ENCODE measurements around the gene C17orf113. TPM values are rescaled to one million over a fixed set of nuclear protein-coding genes. Genes with fewer than 3 reads are reported as not detected.

The C17orf113 gene
- total and polyA plus RNA-seq, 2 of the 4 experiments (the other 2 are of a cell fraction): under 0.01 to 0.03 TPM

GRCh38 chr17:42009170-42009569, 41.2 kb downstream of the C17orf113 start:
- no peak overlapping the region for H2AK9ac ChIP-seq (replicated peaks; ENCODE audit: low read depth, low read length, poor library complexity)
- peak overlapping the region; percentile 44; the same call in 1 of the 2 replicates for H2AK5ac ChIP-seq (ENCODE audit: low read depth, low read length)
- no peak overlapping the region for H2BK15ac ChIP-seq (ENCODE audit: low read depth, low read length)
- no peaks in the 10 kb centered on the region for H3K9me3 ChIP-seq (ENCODE audit: control insufficient read depth, insufficient read depth, low read length)
- WGBS, 2 experiments (ENCODE audit: extremely low coverage in 2 of 2, insufficient read length in 1 of 2): 63% methylated on average over 1 of the region's 4 CpGs; no CpG with 5 or more reads in 1 of the 2 experiments
- H2BK120ac ChIP-seq (ENCODE audit: low read depth, low read length): no peak overlapping the region
- no peak overlapping the region for H3K4ac ChIP-seq (ENCODE audit: low read depth, low read length)
- no peak overlapping the region; a peak in 1 of 4 replicates for H4K8ac ChIP-seq (ENCODE audit: low read depth in 2 of 2, low read length in 2 of 2)
- H3K4me3 ChIP-seq (ENCODE audit: insufficient read depth, low read depth, low read length): no peak overlapping the region
- peaks cover 4% of the 10 kb centered on the region for H3K4me1 ChIP-seq (ENCODE audit: control insufficient read depth, insufficient read depth, low read length)
- no peak overlapping the region for H3K27ac ChIP-seq (ENCODE audit: insufficient read depth, low read length)
- ChIA-PET CTCF (interaction anchor here (0.6 to 1.0 kb wide), 3 partner anchors 8 to 111 kb away, joined by 3 read pairs; partner anchors contain the start of genes DNAJC7 and NKIRAS2), POLR2A (ENCODE audit: unreplicated experiment) (no interaction called here)
- TF ChIP-seq CTCF (conservative IDR thresholded peaks at IDR 0.05; ENCODE audit: low read depth, low read length) (0 out of 2 replicates have a peak, but pooled peaks have one; percentile 14), SMC3 (IDR thresholded peaks at IDR 0.05; ENCODE audit: low read depth, low read length) (no peak)
- no peak overlapping the region for H4K5ac ChIP-seq (ENCODE audit: low read depth, low read length)
- H3K4me2 ChIP-seq (ENCODE audit: low read depth, low read length): no peak overlapping the region
- H3K23ac ChIP-seq (ENCODE audit: low read depth, low read length): 0 out of 2 replicates have a peak overlapping the region, but pooled peaks have one; percentile 24
- peaks cover 74% of the 10 kb centered on the region for H4K20me1 ChIP-seq (ENCODE audit: insufficient read depth, low read length)
- H3K36me3 ChIP-seq (ENCODE audit: control insufficient read depth, insufficient read depth, low read length): no peaks in the 10 kb centered on the region
- dilution Hi-C loops (cut with HindIII; ENCODE audit: low sequenced_read_pairs, unreplicated experiment): no loop called here
- no peak overlapping the region; the same call in 1 of the 2 replicates for H2BK20ac ChIP-seq (ENCODE audit: low read depth, low read length)
- H3K27me3 ChIP-seq (ENCODE audit: control insufficient read depth, insufficient read depth, low read length): no peaks in the 10 kb centered on the region
- no TSS peak for BruUV-seq (replicated peaks)
- no peak overlapping the region for H2BK5ac ChIP-seq (ENCODE audit: low read depth, low read length, poor library complexity, severe bottlenecking)
- in situ Hi-C loops (cut with MboI; ENCODE audit: low sequenced_read_pairs): no loop called here
- H3K9ac ChIP-seq (ENCODE audit: low read depth, low read length): no peak overlapping the region
- intact Hi-C loops (cut with micrococcal nuclease): no loop called here
- H3K9me1 ChIP-seq (ENCODE audit: insufficient read depth, low read length): peaks cover 6% of the 10 kb centered on the region
- no peak overlapping the region for H3K56ac ChIP-seq (ENCODE audit: extremely low read depth, insufficient read depth, low read length)
- peaks cover 6 to 69% of the 10 kb centered on the region in 2 experiments for H3K79me1 ChIP-seq (ENCODE audit: low read depth in 1 of 2, low read length in 2 of 2)
- H3K18ac ChIP-seq (ENCODE audit: low read depth, low read length): no peak overlapping the region
- H3K14ac ChIP-seq (replicated peaks; ENCODE audit: low read depth, low read length): no peak overlapping the region
- no peak overlapping the region for H2AFZ ChIP-seq (replicated peaks; ENCODE audit: low read length, poor library complexity)
- ATAC-seq (ENCODE audit: low read depth) (no peak), DNase-seq (no peak)
- H4K91ac ChIP-seq (ENCODE audit: insufficient read depth, low read depth, low read length): no peak overlapping the region

Data from IMR-90 (cell line).